SHP77 treated with DMSO at 0.1 percent for 48 hours (cell line): ENCODE data around the gene BNC2.

Source experiments
- DNase-seq: peaks from one replicate; lab custom pipeline; 2025; lab: John Stamatoyannopoulos, UW

Gene BNC2

GRCh38 chr9:16675131-16675530 lies 195.3 kb downstream of the BNC2 start:
- no peak for DNase-seq

GRCh38 chr9:16673171-16673570 lies 197.3 kb downstream of the BNC2 start:
- no peak for DNase-seq

- no peak for DNase-seq
These were observed 198.0 kb downstream of the BNC2 start for GRCh38 chr9:16672501-16672900.

DNA sequence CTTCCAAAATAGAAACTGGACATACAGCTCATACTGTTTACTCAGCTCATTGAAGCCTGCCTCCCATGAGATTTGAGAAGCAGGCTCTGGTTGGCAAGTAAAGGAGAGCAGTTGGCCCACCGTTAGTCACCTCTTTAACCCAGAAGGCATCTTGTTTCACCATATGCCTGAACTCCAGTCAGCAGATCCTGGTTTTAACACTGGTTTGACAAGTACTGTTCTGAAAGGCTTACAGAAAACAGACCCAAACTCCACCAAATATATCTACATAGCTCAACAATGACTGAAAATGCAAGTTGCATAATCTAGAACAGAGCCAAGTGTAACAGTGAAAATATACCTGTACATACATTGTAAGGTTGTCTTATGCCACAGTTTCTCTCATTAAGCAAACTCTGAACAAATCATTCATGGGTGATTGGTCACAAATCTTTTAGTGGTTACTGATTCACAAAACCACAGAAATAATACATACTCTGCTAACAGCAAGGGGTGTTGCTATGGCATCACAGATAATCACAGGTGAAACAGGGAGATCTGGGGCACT lies 198.8 kb downstream of the BNC2 start:
- DNase-seq = no peak

DNA sequence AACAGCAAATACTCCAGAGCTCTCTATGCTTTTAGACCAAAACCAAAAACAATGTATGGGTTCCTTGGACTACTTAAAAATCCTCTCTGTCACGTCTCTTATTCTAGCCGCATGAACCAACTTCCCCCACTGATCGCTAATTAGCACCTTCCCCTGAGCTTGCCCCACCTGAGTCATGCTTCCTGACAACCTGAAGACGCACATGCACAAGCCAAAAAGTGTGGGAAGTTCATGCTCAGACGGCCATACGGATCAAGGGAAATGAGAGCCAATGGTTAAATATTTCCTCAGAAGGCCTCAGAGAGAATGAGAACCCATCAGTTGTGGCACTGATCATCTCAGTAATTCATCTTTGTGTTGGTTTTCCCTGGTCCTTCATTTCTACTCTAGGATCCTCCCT lies 199.7 kb downstream of the BNC2 start:
- no peak for DNase-seq

DNA sequence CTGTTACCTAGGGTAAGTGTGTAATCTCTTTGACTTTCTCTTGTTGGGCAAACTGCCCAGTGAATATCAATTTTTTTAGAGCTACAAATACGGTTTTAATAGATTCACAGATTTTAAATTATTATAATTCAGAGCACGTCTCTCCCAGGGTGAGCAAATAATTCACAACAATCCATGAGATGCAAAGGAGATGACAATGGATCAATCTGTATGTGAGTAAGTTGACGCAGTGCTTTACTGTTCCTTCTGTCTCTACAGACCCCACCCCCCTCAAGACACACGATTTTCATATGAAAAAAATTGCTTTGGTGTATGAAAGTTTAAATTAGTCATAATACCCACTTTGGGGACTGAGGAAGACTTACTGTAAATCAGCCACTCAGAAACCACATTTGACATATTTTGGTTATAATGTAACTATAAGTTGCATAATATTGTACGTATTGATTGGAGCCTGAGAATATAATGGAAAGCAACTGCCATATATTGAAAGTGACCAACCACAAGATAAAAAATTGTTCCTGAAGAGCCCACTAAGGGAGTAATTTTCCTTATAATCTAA lies 201.7 kb downstream of the BNC2 start:
- DNase-seq = no peak

- DNase-seq = no peak
These were observed 206.3 kb downstream of the BNC2 start for GRCh38 chr9:16664211-16664610.

GRCh38 chr9:16661816-16662215 lies 208.7 kb downstream of the BNC2 start:
- no peak for DNase-seq

- DNase-seq = no peak
These were observed 211.4 kb downstream of the BNC2 start for GRCh38 chr9:16659096-16659495.

DNA sequence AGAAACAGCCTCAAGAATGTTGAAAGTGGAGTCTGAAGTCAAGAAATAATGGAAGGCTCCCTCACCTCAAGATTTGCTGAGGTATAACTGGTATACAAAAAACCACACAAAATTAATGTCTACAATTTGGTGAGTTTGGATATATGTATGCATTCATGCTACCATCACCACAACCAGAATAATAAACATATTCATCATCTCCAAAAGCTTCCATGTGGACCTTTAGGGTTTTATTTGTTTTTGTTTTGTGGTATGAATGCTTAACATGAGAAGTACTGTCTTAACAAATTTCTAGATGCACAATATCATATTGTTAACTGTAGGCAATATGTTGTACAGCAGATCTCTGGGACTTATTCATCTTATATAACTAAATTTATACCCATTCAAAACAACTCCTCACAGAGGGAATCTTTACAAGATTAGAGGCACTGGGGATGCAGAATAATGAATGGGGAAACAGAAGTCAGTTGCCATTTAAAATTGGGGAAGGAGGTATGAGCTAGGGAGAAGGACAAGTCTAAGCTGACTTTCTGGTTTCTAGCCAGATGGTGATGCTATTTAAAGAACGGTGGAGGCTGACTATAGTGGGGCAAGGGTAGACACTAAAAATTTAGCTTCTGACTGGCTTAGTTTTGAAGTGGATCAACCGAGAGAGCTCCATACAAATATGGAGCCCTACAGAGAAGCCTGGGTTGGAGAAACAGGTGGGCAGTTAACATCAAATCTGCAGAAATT lies 213.9 kb downstream of the BNC2 start:
- DNase-seq = no peak

- no peak for DNase-seq
These were observed 215.8 kb downstream of the BNC2 start for GRCh38 chr9:16654596-16655126.

- no peak for DNase-seq
These were observed 216.7 kb downstream of the BNC2 start for GRCh38 chr9:16653491-16654399.

DNA sequence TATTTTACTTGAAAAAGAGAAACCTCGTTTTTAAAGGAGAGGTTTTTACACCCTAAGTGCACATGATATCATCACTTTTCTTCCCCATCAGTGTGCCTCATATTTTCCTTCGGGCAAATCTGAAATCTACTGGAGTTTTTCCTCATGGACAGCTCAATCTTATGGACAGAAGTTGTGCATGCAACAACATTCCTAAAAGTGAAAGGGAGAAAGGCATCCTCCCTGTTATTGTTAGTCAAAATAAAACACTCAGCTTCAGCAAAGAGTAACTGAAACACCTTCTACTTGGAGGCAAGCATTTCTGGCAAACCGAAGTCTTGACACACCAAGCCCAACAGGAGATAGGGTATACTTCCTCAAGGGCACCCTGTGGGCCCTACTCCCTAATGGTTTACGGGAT lies 217.9 kb downstream of the BNC2 start:
- no peak for DNase-seq

DNA sequence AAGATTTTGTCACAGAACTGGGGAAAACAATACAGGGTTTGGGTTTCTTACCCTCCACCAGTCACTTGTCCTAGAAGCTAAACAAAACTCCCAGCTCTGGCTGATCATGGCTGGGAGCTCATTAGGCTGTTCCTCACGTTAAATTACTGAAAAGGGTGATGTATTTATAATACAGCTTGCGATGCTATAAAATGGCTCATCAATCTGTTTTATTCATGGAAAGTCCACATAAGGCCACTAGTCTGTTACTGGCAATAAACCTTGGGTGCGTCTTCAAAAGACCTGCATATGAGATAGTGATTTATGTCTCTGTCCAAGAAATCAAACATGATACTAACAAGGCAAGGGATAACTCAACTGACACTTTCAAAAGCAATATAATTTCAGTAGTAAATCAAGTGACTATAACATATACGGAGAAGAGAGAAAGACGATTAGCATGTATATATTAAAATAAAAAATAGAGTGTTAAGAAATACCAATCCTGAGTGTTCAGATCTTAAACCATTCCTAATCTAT lies 219.0 kb downstream of the BNC2 start:
- no peak for DNase-seq

- DNase-seq = no peak
These were observed 224.5 kb downstream of the BNC2 start for GRCh38 chr9:16645970-16646369.

GRCh38 chr9:16642421-16643109 lies 227.9 kb downstream of the BNC2 start:
- no peak for DNase-seq

- no peak for DNase-seq
These were observed 229.8 kb downstream of the BNC2 start for GRCh38 chr9:16640649-16641048.

DNA sequence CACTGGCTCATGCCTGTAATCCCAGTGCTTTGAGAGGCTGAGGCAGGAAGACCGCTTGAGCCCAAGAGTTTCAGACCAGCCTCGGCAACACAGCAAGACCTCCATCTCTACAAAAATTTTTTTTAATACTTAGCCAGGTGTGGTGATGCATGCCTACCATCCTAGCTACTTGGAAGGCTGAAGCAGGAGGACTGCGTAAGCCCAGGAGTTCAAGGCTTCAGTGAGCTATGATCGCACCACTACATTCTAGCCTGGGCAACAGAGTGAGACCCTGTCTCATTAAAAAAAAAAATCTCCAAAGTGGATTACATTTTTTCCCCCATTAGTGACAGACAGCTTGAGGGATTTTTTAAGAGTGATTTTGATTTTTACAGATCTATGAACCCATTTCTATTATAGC lies 230.8 kb downstream of the BNC2 start:
- no peak for DNase-seq

DNA sequence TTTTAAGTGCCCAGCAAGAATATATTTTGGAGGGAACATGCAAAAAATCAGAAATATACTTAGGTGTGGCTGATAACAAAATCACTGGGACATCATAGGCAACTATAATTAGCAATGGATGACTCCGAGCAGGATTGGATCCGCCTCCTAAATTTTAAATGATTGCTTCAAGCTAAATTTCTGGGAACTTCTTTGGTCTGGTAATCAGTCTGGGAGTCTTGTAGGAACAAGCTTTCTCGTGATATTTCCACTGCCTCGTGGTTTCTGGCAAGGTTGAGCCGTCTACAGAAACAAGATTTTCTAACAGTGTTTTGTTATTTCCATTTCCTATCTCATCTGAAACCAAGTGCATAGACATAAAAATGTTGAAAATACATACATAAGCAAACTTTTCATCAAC lies 232.6 kb downstream of the BNC2 start:
- no peak for DNase-seq

DNA sequence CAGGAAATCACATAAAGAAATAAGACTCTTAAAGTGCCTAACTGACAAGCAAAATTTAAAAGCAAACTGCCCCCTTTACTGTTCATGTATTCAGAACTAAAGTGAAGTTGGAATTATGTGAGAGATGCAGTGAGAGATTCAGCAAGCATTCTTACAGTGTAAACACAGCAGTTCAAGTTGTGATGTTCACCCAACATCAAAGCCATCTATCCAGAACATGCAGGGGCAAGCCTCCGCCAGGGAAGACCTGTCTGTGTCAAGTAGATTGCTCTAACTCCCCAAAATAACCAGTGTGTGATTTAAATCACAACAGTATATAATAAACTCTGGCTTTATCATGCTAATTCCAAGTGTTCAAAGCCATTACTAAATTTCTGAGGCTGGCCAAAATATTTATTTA lies 233.3 kb downstream of the BNC2 start:
- DNase-seq = no peak

- DNase-seq = no peak
These were observed 236.7 kb downstream of the BNC2 start for GRCh38 chr9:16633794-16634193.

- DNase-seq = no peak
These were observed 242.1 kb downstream of the BNC2 start for GRCh38 chr9:16628413-16628812.
